ENCODE measurements around the gene MYEF2.

DNA sequence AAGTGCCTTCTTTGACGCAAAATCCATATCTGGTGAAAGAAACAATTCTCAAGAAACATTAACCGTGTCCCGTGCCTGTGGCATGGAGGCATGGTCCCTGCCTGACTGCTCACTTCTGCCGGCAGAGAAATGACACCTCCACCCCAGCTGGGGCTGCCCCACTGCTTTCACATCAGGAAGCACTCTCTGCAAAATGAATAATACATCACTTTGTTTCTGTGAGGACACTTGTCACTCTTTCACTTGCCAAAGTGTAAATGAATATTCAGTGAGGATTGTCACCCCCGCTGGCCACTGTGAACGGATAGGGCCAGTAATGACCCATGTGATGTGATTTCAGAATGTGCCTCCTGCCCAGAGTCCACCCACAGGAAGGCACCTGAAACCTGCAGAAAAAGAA, 88.4 kb downstream of the MYEF2 start:
- TF ChIP-seq, protein P1, sequence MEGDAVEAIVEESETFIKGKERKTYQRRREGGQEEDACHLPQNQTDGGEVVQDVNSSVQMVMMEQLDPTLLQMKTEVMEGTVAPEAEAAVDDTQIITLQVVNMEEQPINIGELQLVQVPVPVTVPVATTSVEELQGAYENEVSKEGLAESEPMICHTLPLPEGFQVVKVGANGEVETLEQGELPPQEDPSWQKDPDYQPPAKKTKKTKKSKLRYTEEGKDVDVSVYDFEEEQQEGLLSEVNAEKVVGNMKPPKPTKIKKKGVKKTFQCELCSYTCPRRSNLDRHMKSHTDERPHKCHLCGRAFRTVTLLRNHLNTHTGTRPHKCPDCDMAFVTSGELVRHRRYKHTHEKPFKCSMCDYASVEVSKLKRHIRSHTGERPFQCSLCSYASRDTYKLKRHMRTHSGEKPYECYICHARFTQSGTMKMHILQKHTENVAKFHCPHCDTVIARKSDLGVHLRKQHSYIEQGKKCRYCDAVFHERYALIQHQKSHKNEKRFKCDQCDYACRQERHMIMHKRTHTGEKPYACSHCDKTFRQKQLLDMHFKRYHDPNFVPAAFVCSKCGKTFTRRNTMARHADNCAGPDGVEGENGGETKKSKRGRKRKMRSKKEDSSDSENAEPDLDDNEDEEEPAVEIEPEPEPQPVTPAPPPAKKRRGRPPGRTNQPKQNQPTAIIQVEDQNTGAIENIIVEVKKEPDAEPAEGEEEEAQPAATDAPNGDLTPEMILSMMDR (IDR thresholded peaks at IDR 0.05): no peak
- TF ChIP-seq POLR2A (IDR thresholded peaks at IDR 0.05): no peak
